ENCODE measurements around the gene TRIM40.

DNA sequence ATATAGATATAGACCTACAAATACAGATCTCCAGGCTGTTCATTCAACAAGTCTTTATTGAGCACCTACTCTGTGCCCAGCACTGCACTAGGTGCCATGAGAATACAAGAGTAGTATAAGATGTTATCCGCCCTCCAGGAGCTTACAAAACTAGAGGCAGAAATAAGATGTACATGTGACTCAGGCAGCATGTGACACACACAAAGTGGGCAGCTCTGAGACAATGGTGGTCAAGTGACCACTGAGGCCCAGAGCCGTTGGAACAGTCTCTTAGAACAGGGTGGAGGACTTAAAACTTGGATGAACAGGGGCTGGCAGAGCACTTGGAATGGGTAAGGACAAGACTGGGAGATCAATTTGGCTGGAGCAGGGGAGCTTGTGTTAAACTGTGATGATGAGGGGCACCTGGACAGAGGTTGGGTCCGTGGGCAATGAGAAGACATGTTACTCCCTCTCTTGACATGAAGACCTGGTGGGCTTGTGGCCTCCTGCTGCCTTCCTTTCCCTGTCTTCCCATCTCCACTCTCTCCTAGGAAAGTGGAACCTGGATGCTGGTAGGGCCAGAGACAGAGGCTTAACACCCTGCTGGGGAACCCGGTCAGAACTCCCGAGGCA is 48.6 kb downstream of the TRIM40 start:
- no peak for TF ChIP-seq EZH2phosphoT487 (IDR thresholded peaks at IDR 0.05; ENCODE audit: low read depth, severe bottlenecking, unreplicated experiment)
- TF ChIP-seq, protein P1, sequence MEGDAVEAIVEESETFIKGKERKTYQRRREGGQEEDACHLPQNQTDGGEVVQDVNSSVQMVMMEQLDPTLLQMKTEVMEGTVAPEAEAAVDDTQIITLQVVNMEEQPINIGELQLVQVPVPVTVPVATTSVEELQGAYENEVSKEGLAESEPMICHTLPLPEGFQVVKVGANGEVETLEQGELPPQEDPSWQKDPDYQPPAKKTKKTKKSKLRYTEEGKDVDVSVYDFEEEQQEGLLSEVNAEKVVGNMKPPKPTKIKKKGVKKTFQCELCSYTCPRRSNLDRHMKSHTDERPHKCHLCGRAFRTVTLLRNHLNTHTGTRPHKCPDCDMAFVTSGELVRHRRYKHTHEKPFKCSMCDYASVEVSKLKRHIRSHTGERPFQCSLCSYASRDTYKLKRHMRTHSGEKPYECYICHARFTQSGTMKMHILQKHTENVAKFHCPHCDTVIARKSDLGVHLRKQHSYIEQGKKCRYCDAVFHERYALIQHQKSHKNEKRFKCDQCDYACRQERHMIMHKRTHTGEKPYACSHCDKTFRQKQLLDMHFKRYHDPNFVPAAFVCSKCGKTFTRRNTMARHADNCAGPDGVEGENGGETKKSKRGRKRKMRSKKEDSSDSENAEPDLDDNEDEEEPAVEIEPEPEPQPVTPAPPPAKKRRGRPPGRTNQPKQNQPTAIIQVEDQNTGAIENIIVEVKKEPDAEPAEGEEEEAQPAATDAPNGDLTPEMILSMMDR (IDR thresholded peaks at IDR 0.05; ENCODE audit: poor library complexity): no peak
